Right renal pelvis (tissue), 4 donors: Measurements from ENCODE around the gene MEX3D. TPM values are rescaled to one million over a fixed set of nuclear protein-coding genes. Genes with fewer than 3 reads are reported as not detected.
"Not testable (repeated sequence)": the region's sequence is repeated elsewhere in the genome, so short reads cannot be mapped to it uniquely, and the experiment has no call there.

ENCODE experiments used
- DNase-seq, 4 donors: peaks; one replicate each; pipeline ENCODE4 v3.0.0-alpha.2; 2013; ENCODE audit warnings: low read depth in 4 of 4, low spot score in 3 of 4, missing footprints in 1 of 4
- polyA plus RNA-seq, 4 donors: library from polyadenylated mRNA; unstranded; fragments of 120-200 nt; gene quantifications; one replicate each; pipeline ENCODE4 v1.2.1, GENCODE V29; 2013; ENCODE audit not compliant: insufficient read length in 4 of 4

Gene MEX3D
- polyA plus RNA-seq, 4 donors, result 23.7 to 40.4 (median 26.3) TPM

DNA sequence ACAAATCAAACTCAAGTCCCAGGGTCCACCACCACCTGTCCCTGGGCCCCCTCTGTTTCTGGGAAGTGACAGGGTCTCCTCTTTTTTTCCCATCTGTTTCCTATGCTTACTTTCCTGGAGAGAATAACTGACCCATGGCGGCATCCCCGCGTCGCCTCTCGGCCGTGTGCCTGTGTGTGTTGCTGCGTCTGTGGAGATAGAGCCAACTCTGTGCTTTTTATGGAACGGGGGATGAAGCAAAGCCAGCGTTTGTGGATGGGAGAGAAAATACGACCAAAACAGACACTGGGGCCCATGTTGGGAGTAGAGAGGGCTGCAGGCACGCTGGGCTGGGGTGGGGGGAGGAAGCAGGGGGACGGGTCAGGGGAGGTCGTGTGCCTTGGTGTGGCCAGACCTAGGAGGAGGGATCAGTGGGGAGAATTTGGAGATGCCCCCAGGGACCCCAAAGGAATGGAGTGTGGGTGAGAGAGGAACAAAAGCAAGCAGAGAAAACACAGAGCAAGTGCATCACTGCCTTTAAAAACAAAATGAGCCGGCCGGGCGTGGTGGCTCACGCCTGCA is 27.7 kb downstream of the MEX3D start:
- DNase-seq, result no peak

DNA sequence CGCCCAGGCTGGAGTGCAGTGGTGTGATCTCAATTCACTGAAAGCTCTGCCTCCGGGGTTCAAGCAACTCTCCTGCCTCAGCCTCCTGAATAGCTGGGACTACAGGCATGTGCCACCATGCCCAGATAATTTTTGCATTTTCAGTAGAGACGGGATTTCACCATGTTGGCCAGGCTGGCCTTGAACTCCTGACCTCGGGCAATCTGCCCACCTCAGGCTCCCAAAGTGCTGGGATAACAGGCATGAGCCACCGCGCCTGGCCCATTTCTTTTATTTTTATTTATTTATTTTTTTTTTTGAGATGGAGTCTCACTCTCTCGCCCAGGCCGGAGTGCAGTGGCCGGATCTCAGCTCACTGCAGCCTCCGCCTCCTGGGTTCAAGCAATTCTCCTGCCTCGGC is 28.4 kb downstream of the MEX3D start:
- DNase-seq, result not testable (repeated sequence)

DNA sequence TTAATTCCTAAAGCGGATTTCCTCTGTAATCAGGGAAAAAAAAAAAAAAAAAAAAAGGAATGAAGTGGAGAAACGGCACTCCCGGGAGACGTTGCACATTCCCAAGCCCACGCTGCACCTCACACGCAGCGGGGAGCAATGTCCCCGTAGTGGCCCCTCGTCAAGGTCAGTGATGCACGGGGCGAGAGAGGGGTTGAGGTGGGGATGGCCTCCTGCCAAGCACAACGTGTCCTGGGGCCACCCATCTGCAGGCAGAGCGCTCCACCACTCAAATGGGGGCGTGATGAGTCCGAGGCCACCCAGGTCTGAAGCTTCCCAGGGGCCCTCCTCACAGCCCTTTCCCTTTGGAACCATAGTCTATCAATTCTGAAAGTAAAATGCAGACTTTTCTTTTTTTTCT is 29.1 kb downstream of the MEX3D start:
- no peak for DNase-seq

DNA sequence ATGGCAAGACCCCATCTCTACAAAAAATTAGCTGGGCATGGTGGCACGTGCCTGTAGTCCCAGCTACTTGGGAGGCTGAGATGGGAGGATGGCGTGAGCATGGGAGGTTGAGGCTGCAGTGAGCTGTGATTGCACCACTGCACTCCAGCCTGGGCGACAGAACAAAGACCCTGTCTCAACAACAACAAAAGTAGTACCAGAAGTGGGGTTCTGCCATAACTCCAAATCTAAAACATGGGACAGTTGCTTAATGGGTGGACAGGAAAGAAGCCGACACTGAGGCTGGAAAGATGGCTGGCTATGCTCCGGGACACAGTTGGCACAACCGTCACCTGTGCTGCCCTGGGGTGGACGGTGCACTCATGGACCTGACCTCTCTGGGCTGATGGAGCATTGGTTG is 32.4 kb downstream of the MEX3D start:
- DNase-seq, result not testable (repeated sequence)

DNA sequence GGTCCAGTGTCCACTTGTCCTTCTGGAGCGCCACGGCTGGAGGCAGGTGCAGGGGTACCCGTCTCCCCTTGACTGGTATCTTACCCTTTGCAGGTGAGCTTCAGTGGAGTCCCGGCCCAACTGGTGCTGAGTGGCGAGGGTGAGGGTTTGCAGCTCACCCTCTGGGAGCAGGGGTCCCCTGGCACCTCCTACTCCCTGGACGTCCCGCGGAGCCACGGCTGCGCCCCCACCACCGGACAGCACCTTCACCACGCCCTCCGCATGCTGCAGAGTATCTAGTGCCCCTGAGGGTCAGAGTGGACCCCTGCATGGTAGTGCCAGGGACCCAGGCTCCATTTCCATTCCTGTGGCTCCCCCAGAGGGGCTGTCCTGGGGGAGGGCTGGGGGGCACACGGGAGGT is 33.2 kb downstream of the MEX3D start:
- DNase-seq, result no peak

DNA sequence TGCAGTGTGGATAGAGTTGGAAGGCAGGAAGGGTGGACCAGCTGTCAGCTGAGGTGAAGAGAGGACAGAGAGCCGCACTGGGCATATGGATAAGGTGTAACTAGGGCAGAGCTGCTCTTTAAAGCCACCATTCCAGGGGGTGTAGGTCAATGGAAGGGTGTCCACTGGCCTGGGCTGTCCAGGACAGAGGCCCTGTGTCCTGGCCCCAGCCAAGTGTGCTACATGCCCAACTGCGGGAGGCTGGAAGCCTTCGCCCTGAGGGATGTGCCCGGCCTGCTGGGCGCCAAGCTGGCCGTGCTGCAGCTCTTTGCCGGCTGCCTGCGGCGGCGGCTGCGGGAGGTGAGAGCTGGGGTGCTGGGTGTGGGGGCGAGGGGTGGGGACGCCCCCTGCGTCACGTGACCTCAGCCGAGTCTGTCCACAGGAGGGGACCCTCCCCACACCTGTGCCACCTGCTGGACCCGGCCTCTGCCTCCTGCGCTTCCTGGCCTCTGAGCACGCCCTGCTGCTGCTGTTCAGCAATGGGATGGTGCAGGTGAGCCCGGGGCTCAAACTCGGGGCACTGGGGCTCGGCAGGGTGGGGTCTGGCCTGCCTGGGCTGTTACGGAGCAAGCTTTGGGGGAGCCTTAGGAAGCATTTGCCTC is 34.5 kb downstream of the MEX3D start:
- DNase-seq, result no peak

DNA sequence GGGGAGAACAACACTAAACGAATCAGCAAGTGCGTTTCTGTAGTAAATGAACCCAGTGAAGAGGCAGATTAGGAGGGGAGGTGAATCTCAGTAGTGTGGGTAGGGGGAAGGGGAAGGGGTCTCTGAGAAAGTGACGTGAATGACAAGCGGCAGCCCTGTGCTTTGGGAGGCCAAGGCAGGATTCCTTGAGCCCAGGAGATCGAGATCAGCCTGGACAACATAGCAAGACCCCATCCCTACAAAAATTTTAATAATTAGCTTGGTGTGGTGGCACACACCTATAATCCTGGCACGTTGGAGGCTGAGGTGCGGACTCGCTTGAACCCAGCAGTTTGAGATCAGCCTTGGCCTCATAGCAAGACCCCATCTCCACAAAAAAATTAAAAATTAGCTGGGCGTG is 36.1 kb downstream of the MEX3D start:
- no peak for DNase-seq

DNA sequence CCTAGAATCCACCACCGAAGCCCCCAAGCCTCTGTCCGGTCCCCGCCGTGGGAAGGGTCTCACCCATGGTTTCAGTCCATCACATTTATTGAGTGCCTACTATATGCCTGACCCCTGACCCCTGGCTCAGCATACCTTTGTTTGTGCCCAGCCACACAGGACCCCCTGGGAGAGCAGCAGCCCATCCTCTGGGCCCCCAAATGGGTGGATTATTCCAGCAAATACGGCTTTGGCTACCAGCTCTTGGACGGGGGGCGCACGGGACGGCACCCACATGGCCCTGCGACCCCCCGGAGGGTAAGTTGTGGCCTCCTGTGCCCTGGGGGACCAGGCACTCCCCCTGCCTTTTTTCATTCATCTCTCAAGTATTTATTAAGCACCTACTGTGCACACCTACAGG is 36.5 kb downstream of the MEX3D start:
- no peak for DNase-seq

DNA sequence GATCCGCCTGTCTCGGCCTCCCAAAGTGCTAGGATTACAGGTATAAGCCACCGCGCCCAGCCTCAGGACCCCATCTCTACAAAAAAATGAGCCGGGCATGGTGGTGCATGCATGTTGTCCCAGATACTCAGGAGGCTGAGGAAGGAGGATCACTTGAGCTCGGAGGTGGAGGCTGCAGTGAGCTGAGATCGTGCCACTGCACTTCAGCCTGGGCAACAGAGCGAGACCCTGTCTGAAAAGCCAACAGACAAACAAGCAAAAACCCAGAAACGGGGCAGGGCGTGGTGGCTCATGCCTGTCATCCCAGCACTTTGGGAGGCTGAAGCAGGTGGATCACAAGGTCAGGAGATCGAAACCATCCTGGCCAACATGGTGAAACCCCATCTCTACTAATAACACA is 37.3 kb downstream of the MEX3D start:
- not testable (repeated sequence) for DNase-seq

DNA sequence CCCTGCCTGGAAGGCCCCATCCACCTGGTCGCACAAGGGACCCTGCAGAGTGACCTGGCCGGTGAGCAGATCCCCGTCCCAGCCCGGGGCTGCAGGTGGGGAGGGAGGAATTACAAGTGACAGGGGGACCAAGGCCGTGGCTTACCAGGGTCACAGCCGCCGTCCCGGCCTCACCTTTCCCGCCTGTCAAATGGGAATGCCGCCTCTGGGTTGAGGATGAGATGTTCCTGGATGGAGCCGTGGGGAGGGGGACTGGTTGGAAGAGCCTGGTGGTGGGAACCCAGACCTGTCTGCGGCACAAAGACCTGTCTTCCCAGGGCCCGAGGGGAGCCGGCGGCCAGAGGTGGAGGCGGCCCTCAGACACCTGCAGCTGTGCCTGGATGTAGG is 38.7 kb downstream of the MEX3D start:
- no peak for DNase-seq

DNA sequence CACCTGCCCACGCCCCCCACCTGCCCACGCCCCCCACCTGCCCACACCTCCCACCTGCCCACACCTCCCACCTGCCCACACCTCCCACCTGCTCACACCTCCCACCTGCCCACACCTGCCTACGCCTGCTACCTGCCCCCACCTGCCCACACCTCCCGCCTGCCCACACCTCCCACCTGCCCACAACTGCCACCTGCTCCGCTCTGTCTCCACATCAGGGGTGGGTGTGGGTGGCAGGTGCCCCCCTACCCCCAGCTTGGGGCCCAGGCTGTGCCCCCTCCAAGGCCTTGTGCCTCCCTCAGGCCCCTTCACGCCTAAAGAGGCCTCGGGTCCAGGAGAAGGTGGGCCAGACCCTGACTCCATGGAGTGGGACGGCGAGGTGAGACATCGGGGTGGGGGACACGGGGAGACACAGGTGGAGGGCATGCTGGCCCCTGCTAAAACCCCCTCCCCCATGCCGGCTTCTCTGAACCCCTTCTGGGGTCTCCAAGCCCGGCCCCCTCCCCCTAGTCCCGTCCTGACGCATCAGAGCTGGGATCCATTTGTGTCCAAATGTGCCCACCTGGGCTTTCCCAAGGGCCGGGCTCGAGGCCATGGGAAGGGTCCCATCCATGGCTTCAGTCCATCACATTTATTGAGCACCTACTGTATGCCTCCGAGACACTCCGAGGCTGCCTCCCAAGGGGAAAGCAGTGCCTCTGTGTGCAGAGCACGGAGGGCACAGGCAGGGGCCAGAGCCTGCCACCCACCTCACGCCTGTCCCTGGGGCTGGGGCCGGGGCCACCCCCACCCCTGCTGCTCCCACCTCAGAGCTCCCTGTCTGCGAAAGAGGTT is 39.3 kb downstream of the MEX3D start:
- no peak for DNase-seq

DNA sequence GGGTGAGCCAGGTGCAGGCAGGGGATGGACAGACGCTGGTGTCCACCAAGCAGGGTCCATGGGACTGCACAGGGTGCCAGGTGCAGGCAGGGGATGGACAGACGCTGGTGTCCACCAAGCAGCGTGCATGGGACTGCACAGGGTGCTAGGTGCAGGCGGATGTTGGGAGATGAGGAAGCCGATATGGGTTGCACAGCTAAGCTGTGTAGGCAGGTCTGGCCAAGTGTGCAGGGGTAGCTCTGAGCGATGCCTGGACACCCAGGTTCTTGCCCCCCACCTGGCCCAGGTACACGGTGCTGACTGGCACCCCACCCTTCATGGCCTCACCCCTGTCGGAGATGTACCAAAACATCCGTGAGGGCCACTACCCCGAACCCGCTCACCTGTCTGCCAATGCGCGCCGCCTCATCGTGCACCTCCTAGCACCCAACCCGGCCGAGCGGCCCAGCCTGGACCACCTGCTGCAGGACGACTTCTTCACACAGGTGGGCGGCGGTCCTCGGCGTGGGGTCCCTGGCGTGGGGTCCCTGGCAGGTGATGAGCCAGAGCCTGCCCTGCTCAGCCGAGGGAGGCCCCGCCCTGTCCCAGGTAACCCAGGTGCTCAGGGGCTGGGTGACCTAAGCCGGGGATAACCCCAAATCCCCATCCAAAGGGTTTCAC is 40.3 kb downstream of the MEX3D start:
- no peak for DNase-seq

DNA sequence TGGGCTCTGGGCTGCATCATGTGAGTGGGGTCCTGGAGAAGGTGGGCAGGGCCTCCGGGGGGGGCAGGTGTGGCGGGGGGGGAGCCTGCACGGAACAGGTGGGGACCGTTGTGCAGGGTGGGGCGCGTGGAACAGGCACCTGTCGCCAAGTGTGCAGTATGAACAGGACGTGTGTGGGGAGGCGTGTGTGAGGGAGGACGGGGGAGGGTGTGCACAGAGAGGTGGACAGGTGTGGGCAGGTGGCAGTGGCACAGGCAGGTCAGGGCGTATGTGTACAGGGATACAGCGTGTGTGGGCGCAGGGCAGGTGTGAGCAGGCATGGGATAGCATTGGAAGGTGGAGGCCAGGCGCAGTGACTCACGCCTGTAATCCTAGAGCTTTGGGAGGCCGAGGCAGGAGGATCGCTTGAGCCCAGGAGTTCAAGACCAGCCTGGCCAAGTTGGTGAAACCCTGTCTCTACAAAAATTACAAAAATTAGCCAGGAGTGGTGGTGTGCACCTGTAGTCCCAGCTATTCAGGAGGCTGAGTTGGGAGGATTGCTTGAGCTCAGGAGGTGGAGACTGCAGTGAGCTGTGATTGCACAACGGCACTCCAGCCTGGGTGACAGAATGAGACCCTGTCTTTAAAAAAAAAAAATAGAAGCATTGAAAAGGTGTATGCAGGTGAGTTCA is 41.0 kb downstream of the MEX3D start:
- DNase-seq, result no peak

DNA sequence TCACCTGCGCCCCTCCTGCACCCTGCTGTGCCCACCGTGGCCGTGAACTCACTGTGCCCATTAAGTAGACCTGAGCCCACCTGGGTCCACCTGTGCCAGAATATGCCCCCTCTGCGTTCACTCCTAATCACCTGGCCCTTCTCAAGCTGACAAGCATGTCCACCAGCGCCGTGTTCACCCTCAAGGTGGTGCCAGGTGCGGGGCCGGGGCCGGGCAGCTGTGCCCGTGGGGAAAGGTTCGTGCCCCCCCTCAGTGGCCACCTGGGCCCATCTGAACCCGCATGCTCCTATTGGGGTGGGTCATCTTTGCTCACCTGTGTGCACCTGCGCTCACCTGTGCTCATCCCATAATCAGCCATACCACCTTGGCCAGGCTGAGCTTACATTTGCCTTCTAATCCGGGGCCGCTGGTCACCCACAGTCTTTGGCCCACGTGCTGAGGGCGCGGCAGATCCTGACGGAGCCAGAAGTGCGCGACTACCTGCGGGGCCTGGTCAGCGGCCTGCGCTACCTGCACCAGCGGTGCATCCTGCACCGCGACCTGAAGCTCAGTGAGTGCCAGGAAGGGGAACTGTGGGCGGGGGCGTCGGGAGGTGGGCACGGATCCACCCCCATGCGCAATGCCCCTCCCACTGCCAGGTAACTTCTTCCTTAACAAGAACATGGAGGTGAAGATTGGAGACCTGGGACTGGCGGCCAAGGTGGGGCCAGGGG is 41.9 kb downstream of the MEX3D start:
- DNase-seq, result no peak

DNA sequence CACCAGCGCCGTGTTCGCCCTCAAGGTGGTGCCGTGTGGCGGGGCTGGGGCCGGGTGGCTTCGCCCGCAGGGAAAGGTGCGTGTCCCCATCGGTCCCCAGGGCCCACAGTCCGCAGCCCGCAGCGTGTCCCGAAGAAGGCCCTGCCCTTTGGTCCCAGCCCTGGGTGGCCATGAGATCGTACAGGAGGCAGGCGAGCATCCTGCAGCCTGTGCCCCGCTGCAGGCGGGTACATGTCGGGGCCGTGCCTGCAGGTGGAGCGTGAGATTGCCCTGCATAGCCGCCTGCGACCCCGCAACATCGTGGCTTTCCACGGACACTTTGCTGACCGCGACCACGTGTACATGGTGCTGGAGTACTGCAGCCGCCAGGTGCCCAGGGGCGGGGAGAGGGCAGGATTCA is 42.8 kb downstream of the MEX3D start:
- no peak for DNase-seq

DNA sequence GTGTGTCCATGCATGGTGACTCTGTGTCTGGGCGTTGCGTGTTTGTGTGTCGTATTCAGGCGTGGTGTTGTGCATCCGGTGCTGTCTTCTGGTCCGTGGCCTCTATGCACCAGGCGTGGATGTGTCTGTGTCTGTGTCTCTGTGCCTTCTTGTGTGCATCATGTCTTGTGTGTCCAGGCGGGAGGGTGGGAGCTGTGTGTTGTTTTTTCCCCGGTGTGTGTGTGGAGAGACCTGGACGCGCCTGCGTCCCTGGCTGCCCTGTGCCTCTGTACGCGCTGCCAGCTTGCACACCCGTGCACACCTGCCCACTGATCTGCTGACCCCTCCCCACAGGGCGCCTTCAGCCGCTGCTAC is 43.2 kb downstream of the MEX3D start:
- no peak for DNase-seq

DNA sequence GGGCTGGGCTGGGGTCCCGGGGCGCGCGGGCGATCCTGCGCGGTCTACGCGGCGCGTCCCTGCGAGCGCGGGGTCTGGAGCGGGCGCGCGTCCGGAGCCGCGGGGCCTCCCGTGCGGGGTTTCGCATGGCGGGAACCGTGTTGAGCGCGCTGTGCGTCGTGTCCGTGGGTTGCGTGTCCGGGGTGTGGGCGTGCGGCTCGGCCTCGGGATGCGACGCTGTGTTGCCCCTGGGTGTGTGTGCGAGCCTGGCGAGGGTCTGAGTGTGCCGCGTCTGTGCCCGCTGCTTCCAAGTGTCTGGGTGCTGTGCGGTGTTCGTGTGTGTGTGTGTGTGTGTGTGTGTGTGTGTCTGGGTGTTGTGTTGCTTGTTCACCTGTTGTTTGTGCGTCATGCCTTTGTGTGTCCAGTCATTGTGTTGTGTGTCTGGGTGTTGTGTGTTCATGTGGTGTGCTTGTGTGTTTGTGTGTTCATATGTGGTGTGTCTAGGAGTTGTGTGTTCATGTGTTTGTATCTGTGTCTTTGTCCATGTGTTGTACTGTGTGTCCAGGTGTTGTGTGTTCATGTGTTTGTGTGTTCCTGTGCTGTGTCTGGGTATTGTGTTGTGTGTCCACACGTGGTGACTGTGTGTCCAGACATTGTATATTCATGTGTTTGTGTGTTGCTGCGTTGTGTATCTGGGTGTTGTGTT is 43.7 kb downstream of the MEX3D start:
- no peak for DNase-seq

DNA sequence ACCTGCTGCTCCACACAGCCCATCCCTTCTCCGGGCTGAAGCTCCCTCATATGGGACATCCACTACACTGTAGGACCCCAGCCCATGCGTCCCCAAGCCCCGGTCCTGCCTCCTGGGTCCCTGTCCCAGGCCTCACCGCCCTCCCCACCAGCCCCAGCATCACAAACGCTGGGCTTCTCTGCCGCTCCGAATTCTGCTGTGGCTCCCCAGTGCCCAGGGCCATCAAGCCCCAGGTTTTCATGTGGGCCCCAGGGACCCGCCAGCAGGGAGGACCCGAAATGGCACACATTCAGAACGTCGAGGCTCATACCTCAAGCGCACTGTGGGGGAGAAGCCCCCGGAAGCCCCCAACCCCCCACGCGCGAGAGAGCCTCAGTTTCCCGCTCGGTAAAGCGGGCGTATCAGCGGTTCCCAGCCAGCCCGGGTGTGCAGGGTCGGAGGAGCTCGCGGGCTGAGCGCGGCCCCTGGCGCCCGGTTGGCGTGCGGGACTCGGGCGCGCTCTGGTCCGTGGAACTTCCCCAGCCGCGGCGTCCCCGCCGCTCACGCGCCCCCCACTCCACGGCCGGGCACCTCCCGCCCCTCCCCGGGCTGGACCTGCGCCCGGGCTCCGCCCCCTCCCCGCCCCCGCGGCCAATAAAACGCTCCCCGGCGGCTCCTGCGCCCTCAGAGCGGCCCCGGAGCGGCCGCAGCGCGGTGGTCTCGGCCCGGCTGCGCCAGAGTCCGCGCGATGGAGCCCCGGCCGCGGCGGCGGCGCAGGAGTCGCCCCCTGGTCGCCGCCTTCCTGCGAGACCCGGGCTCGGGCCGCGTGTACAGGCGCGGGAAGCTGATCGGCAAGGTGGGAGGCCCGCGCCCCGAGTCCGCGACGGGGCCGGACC is 44.5 kb downstream of the MEX3D start, which contains the start of gene PLK5:
PLK5 (plus strand) TSS at position 666 of the 875 bp plus-strand sequence. CDS start 2,920 bp downstream, outside the sequence.
- DNase-seq, result no peak

DNA sequence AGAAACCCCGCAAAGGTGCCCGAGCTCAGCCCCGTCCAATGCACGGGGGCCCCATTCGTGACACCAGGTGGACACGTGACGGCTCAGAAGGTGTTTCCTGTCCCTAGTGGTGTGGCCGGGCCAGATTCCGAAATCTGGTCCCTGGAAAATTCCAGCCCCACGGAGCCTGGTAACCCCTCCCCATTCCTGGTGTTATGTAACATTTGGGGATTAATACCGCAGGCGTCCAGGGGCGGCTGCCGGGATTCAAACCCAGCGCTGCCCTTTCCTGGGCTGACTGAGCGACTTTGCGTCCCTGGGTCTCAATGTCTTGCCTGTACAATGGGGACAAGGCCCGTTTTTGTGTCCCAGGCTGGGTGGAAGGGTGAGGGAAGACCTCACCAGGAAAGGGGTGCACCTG is 45.3 kb downstream of the MEX3D start:
- DNase-seq, result no peak
